GM12875 (cell line): ENCODE data around the gene LACC1.
A peak's percentile ranks its signal among the peaks of the same experiment; 100 is the strongest.

Experiments
- H3K4me3 ChIP-seq: one replicate; pipeline ENCODE4 v1.5.1; 2011; ENCODE audit warnings: low read depth, low read length, control low read depth
- CTCF ChIP-seq: IDR thresholded peaks from 2 replicates; pipeline ENCODE4 v1.5.1; 2011; ENCODE audit warnings: low read depth, mild to moderate bottlenecking, control low read depth, inconsistent platforms, low read length, moderate library complexity, borderline replicate concordance; ENCODE audit not compliant: insufficient read depth

LACC1 gene

GRCh38 chr13:43883631-43884030 is 3.9 kb downstream of the LACC1 start:
- TF ChIP-seq CTCF = no peak

GRCh38 chr13:43884222-43884621 is 4.5 kb downstream of the LACC1 start:
- no peak for TF ChIP-seq CTCF
- H3K4me3 ChIP-seq = no peak overlapping the region

More at GRCh38 chr13:43883631-43884030, 3.9 kb downstream of the LACC1 start:
- no peak overlapping the region for H3K4me3 ChIP-seq

GRCh38 chr13:43894438-43894837 is 14.7 kb downstream of the LACC1 start:
- H3K4me3 ChIP-seq = no peak overlapping the region
- TF ChIP-seq CTCF = no peak

GRCh38 chr13:43895940-43896339 is 16.2 kb downstream of the LACC1 start:
- no peak for TF ChIP-seq CTCF

GRCh38 chr13:43905435-43906031 is 25.8 kb downstream of the LACC1 start:
- no peak overlapping the region for H3K4me3 ChIP-seq
- TF ChIP-seq CTCF = peak; percentile 39; the same call in 1 of the 2 replicates

More at GRCh38 chr13:43895940-43896339, 16.2 kb downstream of the LACC1 start:
- no peak overlapping the region for H3K4me3 ChIP-seq

- H3K4me3 ChIP-seq = no peak overlapping the region
- peak; percentile 8; the same call in 1 of the 2 replicates for TF ChIP-seq CTCF
Observed at GRCh38 chr13:43908156-43909126, 28.7 kb downstream of the LACC1 start.
